Breast epithelium (tissue), 3 donors: ENCODE data around the gene PTPN14.

Source experiments
- POLR2A ChIP-seq: fragments of 450-650 bp; IDR thresholded peaks from one replicate; pipeline ENCODE4 v1.6.1; 2016; ENCODE audit warnings: antibody characterized with exemption, mild to moderate bottlenecking, moderate library complexity
- TF ChIP-seq, protein P1 (sequence below), 3 donors: fragments of 450-650 bp; IDR thresholded peaks; one replicate each; pipeline ENCODE4 v1.5.1; 2016 to 2017; ENCODE audit warnings: antibody characterized with exemption in 3 of 3, mild to moderate bottlenecking in 3 of 3, moderate library complexity in 3 of 3

DNA sequence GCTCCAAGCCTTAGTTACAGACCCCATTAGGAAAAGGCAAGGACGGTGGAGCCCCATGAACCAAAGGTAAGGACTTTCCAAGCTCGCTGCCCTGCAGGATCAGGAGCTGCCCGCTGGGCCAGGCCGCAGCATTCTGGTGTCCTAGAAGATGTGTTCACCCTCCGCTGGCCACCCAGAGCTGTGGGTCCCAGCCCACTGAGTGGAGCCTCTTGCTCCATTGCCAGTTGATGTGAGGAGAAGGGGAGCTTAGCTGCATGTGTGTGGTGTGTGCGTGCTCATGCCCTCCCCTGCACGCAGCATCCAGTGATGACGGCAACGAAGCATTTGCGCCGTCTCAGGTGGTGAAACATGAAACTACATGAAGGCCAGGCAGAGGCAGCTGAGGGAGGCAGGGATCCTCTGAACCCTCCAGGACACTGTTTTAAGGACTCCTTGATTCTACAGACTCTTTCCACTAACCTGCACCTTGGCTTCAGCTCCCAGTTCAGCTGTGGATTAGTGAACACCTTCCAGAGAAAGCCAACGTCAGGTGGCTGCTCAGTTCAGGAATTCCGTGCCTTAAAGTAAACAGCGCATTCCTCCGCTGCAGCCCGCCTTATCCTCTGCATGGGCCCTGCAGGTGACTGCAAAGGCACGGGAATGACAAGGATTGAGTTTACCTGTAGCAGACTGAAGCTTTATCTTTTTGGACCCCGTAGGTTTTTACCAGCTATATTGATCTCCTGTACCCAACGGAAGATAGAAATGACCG is 221.8 kb downstream of the PTPN14 start:
- TF ChIP-seq, protein P1, sequence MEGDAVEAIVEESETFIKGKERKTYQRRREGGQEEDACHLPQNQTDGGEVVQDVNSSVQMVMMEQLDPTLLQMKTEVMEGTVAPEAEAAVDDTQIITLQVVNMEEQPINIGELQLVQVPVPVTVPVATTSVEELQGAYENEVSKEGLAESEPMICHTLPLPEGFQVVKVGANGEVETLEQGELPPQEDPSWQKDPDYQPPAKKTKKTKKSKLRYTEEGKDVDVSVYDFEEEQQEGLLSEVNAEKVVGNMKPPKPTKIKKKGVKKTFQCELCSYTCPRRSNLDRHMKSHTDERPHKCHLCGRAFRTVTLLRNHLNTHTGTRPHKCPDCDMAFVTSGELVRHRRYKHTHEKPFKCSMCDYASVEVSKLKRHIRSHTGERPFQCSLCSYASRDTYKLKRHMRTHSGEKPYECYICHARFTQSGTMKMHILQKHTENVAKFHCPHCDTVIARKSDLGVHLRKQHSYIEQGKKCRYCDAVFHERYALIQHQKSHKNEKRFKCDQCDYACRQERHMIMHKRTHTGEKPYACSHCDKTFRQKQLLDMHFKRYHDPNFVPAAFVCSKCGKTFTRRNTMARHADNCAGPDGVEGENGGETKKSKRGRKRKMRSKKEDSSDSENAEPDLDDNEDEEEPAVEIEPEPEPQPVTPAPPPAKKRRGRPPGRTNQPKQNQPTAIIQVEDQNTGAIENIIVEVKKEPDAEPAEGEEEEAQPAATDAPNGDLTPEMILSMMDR (IDR thresholded peaks at IDR 0.05): no peak
- TF ChIP-seq POLR2A: no peak
